ENCODE measurements around the gene KCP. TPM values are rescaled to one million over a fixed set of nuclear protein-coding genes. Genes with fewer than 3 reads are reported as not detected.

The KCP gene
- polyA plus RNA-seq, 1 of the 3 experiments (the other 2 are of a cell fraction) = not detected

DNA sequence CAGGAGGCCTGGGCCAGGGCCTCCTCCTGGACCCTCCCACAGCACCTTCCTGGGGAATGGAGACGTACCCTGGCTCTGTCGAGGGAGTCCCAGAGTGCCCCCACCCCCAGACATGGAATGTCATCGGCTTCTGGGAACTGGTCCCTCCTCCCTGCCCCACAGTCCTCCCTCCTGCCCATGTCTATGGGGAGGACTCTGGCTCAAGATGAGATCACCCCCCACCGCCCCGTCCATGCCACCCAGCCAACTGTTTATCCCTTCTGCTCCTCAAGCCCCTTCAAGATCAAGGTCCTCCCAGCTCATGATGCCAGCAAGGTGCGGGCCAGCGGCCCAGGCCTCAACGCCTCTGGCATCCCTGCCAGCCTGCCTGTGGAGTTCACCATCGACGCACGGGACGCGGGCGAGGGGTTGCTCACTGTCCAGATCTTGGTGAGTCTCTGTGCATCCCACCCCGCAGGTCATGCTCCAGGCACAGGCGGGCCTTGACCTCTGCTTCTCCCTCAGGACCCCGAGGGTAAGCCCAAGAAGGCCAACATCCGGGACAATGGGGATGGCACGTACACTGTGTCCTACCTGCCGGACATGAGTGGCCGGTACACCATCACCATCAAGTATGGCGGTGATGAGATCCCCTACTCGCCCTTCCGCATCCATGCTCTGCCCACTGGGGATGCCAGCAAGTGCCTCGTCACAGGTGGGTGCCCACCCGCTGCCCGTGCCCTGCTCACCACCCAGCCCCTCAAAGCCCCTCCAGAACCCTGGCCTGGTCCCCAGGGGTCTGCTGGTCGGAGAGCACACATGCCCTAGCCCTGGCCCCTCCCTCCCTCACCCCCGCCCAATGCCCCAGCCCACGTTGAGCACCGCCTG is 62.0 kb downstream of the KCP start (continued):
- TF ChIP-seq NFIC (IDR thresholded peaks at IDR 0.05; ENCODE audit: borderline replicate concordance) (no peak), RAD21 (IDR thresholded peaks at IDR 0.05; ENCODE audit: low read length) (no peak), GABPA (IDR thresholded peaks at IDR 0.05; ENCODE audit: low read depth) (no peak)

DNA sequence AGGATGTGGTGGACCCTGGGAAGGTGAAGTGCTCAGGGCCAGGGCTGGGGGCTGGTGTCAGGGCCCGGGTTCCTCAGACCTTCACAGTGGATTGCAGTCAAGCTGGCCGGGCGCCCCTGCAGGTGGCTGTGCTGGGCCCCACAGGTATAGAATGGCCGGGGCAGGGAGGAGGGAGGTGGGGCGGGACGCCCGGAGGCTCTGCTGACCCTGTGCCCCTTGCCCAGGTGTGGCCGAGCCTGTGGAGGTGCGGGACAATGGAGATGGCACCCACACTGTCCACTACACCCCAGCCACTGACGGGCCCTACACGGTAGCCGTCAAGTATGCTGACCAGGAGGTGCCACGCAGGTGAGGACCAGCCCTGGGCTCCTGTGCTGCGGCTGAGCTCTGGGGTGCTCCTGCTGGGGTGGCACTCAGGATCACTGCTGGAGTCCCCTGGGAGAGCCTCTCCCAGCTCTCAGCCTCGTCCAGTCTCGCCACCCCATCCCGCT is 62.7 kb downstream of the KCP start:
- no peaks in the 10 kb centered on the region for H3K9me2 ChIP-seq
- H3K27ac ChIP-seq (ENCODE audit: low read depth in 2 of 2, low read length in 1 of 2) = no peak overlapping the region
- H3K27me3 ChIP-seq (ENCODE audit: insufficient read depth) = no peaks in the 10 kb centered on the region
- H3K36me3 ChIP-seq (replicated peaks in 1 of 2; ENCODE audit: control insufficient read depth in 1 of 2, insufficient read depth in 2 of 2, low read length in 1 of 2) = peaks cover 72 to 90% of the 10 kb centered on the region in 2 experiments
- 0 out of 2 replicates have a peak, but pooled peaks cover 3% of the 10 kb centered on the region for H3K79me2 ChIP-seq (ENCODE audit: insufficient read depth)
- 93% methylated on average over 11 of the region's 17 CpGs for WGBS (ENCODE audit: low lambda C conversion rate)
- no peak overlapping the region for H3K4me2 ChIP-seq
- no peak overlapping the region for H3K9ac ChIP-seq
- H2AFZ ChIP-seq (ENCODE audit: low read depth) = no peak overlapping the region
- H3F3A ChIP-seq (replicated peaks; ENCODE audit: insufficient read depth) = peaks cover 13% of the 10 kb centered on the region
- CTCF ChIA-PET = interaction anchor here (0.7 to 1.7 kb wide), 3 partner anchors 15 to 36 kb away, joined by 4 to 5 read pairs (median 4); partner anchors contain the start of gene ATP6V1F
- POLR2A ChIA-PET = no interaction called here
- DNase-seq = no peak
- peaks cover 40% of the 10 kb centered on the region; the same call in 1 of the 2 replicates for H4K20me1 ChIP-seq (ENCODE audit: insufficient read depth)
- no peak for TF ChIP-seq CHD2 (IDR thresholded peaks at IDR 0.05; ENCODE audit: low read length, partially characterized antibody)
- TF ChIP-seq MEF2A (IDR thresholded peaks at IDR 0.05; ENCODE audit: borderline replicate concordance, low read depth) = no peak
- H3K9me3 ChIP-seq = no peaks in the 10 kb centered on the region
- H3K4me1 ChIP-seq (ENCODE audit: control insufficient read depth in 1 of 2, insufficient read depth in 2 of 2, low read depth in 1 of 2, low read length in 1 of 2) = no peaks in the 10 kb centered on the region
- no peak overlapping the region for H3K4me3 ChIP-seq (ENCODE audit: low read depth in 2 of 2, low read length in 1 of 2)

- 89% methylated on average over 13 of the region's 14 CpGs for WGBS (ENCODE audit: low lambda C conversion rate)
- Histone ChIP-seq H3K27me3 (ENCODE audit: insufficient read depth) (no peaks in the 10 kb centered on the region), H3K9ac (no peak overlapping the region), H3K9me3 (no peaks in the 10 kb centered on the region), H3F3A (replicated peaks; ENCODE audit: insufficient read depth) (peaks cover 9% of the 10 kb centered on the region), H3K4me1 (ENCODE audit: control insufficient read depth in 1 of 2, insufficient read depth in 2 of 2, low read depth in 1 of 2, low read length in 1 of 2) (no peaks in the 10 kb centered on the region), H2AFZ (ENCODE audit: low read depth) (no peak overlapping the region), H3K36me3 (replicated peaks in 1 of 2; ENCODE audit: control insufficient read depth in 1 of 2, insufficient read depth in 2 of 2, low read length in 1 of 2) (peaks cover 68 to 89% of the 10 kb centered on the region in 2 experiments), H3K9me2 (no peaks in the 10 kb centered on the region), H3K27ac (ENCODE audit: low read depth in 2 of 2, low read length in 1 of 2) (no peak overlapping the region), H4K20me1 (ENCODE audit: insufficient read depth) (peaks cover 45% of the 10 kb centered on the region), H3K4me3 (ENCODE audit: low read depth in 2 of 2, low read length in 1 of 2) (no peak overlapping the region), H3K4me2 (no peak overlapping the region), H3K79me2 (ENCODE audit: insufficient read depth) (0 out of 2 replicates have a peak, but pooled peaks cover 3% of the 10 kb centered on the region)
- ChIA-PET POLR2A (no interaction called here), CTCF (interaction anchor here (0.7 to 1.7 kb wide), 3 partner anchors 16 to 36 kb away, joined by 4 to 5 read pairs (median 4); partner anchors contain the start of gene ATP6V1F)
- no peak for DNase-seq
- no peak for TF ChIP-seq FOXM1 (IDR thresholded peaks at IDR 0.05; ENCODE audit: low read depth)
- no peak for TF ChIP-seq SMC3 (IDR thresholded peaks at IDR 0.05; ENCODE audit: low read depth, low read length)
- TF ChIP-seq, protein P1, sequence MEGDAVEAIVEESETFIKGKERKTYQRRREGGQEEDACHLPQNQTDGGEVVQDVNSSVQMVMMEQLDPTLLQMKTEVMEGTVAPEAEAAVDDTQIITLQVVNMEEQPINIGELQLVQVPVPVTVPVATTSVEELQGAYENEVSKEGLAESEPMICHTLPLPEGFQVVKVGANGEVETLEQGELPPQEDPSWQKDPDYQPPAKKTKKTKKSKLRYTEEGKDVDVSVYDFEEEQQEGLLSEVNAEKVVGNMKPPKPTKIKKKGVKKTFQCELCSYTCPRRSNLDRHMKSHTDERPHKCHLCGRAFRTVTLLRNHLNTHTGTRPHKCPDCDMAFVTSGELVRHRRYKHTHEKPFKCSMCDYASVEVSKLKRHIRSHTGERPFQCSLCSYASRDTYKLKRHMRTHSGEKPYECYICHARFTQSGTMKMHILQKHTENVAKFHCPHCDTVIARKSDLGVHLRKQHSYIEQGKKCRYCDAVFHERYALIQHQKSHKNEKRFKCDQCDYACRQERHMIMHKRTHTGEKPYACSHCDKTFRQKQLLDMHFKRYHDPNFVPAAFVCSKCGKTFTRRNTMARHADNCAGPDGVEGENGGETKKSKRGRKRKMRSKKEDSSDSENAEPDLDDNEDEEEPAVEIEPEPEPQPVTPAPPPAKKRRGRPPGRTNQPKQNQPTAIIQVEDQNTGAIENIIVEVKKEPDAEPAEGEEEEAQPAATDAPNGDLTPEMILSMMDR (IDR thresholded peaks at IDR 0.05) = no peak
- TF ChIP-seq MAX (IDR thresholded peaks at IDR 0.05; ENCODE audit: low read depth) = no peak
- no peak for TF ChIP-seq RXRA (IDR thresholded peaks at IDR 0.05; ENCODE audit: borderline replicate concordance, low read depth)
- no peak for TF ChIP-seq POLR2AphosphoS5 (IDR thresholded peaks at IDR 0.05; ENCODE audit: low read depth, low read length)
- no peak for TF ChIP-seq NRF1 (IDR thresholded peaks at IDR 0.05; ENCODE audit: low read depth, low read length)
- no peak for TF ChIP-seq EP300 (IDR thresholded peaks at IDR 0.05; ENCODE audit: borderline replicate concordance in 1 of 2, low read depth in 1 of 2, low read length in 1 of 2)
- no peak for TF ChIP-seq IRF3 (IDR thresholded peaks at IDR 0.05; ENCODE audit: low read depth, low read length)
- no peak for TF ChIP-seq MEF2A (IDR thresholded peaks at IDR 0.05; ENCODE audit: borderline replicate concordance, low read depth)
- TF ChIP-seq TAF1 (IDR thresholded peaks at IDR 0.05; ENCODE audit: borderline replicate concordance, low read depth, low read length) = no peak
- no peak for TF ChIP-seq FOXJ3 (CRISPR knock-in tag; IDR thresholded peaks at IDR 0.05)
- TF ChIP-seq TCF12 (IDR thresholded peaks at IDR 0.05) = no peak
- TF ChIP-seq, protein P2, sequence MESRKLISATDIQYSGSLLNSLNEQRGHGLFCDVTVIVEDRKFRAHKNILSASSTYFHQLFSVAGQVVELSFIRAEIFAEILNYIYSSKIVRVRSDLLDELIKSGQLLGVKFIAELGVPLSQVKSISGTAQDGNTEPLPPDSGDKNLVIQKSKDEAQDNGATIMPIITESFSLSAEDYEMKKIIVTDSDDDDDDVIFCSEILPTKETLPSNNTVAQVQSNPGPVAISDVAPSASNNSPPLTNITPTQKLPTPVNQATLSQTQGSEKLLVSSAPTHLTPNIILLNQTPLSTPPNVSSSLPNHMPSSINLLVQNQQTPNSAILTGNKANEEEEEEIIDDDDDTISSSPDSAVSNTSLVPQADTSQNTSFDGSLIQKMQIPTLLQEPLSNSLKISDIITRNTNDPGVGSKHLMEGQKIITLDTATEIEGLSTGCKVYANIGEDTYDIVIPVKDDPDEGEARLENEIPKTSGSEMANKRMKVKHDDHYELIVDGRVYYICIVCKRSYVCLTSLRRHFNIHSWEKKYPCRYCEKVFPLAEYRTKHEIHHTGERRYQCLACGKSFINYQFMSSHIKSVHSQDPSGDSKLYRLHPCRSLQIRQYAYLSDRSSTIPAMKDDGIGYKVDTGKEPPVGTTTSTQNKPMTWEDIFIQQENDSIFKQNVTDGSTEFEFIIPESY (IDR thresholded peaks at IDR 0.05; ENCODE audit: borderline replicate concordance, low read depth) = no peak
- no peak for TF ChIP-seq EZH2phosphoT487 (IDR thresholded peaks at IDR 0.05; ENCODE audit: borderline replicate concordance, low read depth)
These were observed 63.6 kb downstream of the KCP start for GRCh38 chr7:128846781-128847444.

All from SK-N-SH (cell line).